OCI-LY7 (cell line): ENCODE results near the gene NOBOX. TPM values are rescaled to one million over a fixed set of nuclear protein-coding genes. Genes with fewer than 3 reads are reported as not detected.

ENCODE experiments used
- BruUV-seq: library from RNA; stranded (reverse); fragments of 400-500 nt; replicated peaks from 2 replicates; lab custom pipeline; 2021; lab: Mats Ljungman, UMichigan
- CTCF ChIA-PET: fragments of 300-600 bp; sonication (Branson Sonifier 250); formaldehyde crosslinking; loops from one replicate; lab custom pipeline; 2022; ENCODE audit warnings: antibody characterized with exemption; ENCODE audit not compliant: unreplicated experiment; lab: Charles Lee
- POLR2A ChIA-PET: fragments of 300-600 bp; sonication (Branson Sonifier 250); formaldehyde crosslinking; loops from one replicate; lab custom pipeline; 2022; ENCODE audit warnings: antibody characterized with exemption; lab: Charles Lee
- DNase-seq: peaks from one replicate; pipeline ENCODE4 v3.0.0-alpha.2; 2015; ENCODE audit warnings: low spot score
- H2AFZ ChIP-seq: fragments of 200-600 bp; sonication (generic), shearing (Covaris generic); 2 replicates; pipeline ENCODE4 v1.6.1; 2014; ENCODE audit warnings: mild to moderate bottlenecking, antibody characterized with exemption, low read length, moderate library complexity
- H3K27ac ChIP-seq: fragments of 200-600 bp; sonication (generic); 2 replicates; pipeline ENCODE4 v1.5.1; 2014; ENCODE audit warnings: mixed run types, low read depth, mild to moderate bottlenecking, moderate library complexity, low read length, inconsistent platforms; ENCODE audit not compliant: poor library complexity, severe bottlenecking
- H3K36me3 ChIP-seq: fragments of 200-600 bp; sonication (generic); 2 replicates; pipeline ENCODE4 v1.6.1; 2014; ENCODE audit warnings: mild to moderate bottlenecking, antibody characterized with exemption, low read length, moderate library complexity, mixed read lengths; ENCODE audit not compliant: insufficient read depth
- H3K4me1 ChIP-seq: fragments of 200-600 bp; sonication (generic); 2 replicates; pipeline ENCODE4 v1.5.1; 2014; ENCODE audit warnings: mild to moderate bottlenecking, low read length; ENCODE audit not compliant: insufficient read depth, poor library complexity, severe bottlenecking
- H3K4me2 ChIP-seq: fragments of 200-600 bp; sonication (generic); 2 replicates; pipeline ENCODE4 v1.6.1; 2014; ENCODE audit warnings: mild to moderate bottlenecking, low read length
- H3K4me3 ChIP-seq: fragments of 200-600 bp; sonication (generic); 2 replicates; pipeline ENCODE4 v1.5.1; 2014; ENCODE audit warnings: mild to moderate bottlenecking, low read depth, low read length; ENCODE audit not compliant: poor library complexity, severe bottlenecking
- H3K79me2 ChIP-seq: fragments of 200-600 bp; sonication (generic); 2 replicates; pipeline ENCODE4 v1.6.1; 2016; ENCODE audit warnings: low read depth, mild to moderate bottlenecking, low read length, moderate library complexity, mixed read lengths; ENCODE audit not compliant: insufficient read depth
- H3K9me2 ChIP-seq: fragments of 200-600 bp; sonication (generic); 2 replicates; pipeline ENCODE4 v1.6.1; 2016; ENCODE audit warnings: mild to moderate bottlenecking, low read length, mixed read lengths; ENCODE audit not compliant: insufficient read depth
- H3K9me3 ChIP-seq: fragments of 200-600 bp; sonication (generic); 2 replicates; pipeline ENCODE4 v1.6.1; 2014; ENCODE audit warnings: mild to moderate bottlenecking, mixed run types, low read length, mixed read lengths
- H4K20me1 ChIP-seq: fragments of 200-600 bp; sonication (generic); 2 replicates; pipeline ENCODE4 v1.6.1; 2014; ENCODE audit warnings: mild to moderate bottlenecking, antibody characterized with exemption, low read length, moderate library complexity, mixed read lengths; ENCODE audit not compliant: insufficient read depth
- CTCF ChIP-seq: fragments of 200-600 bp; sonication (generic); conservative IDR thresholded peaks from 2 replicates; pipeline ENCODE4 v1.5.1; 2014; ENCODE audit warnings: mild to moderate bottlenecking, antibody characterized with exemption, low read length, moderate library complexity, mixed read lengths
- EZH2phosphoT487 ChIP-seq: fragments of 200-600 bp; sonication (generic); IDR thresholded peaks from 2 replicates; pipeline ENCODE4 v1.6.1; 2018; ENCODE audit warnings: low read depth, borderline replicate concordance, mild to moderate bottlenecking, mixed run types, antibody characterized with exemption, low read length, moderate library complexity, mixed read lengths
- intact Hi-C: fragments of 100-400 bp; cut with micrococcal nuclease; formaldehyde crosslinking; loops from one replicate; pipeline ENCODE4 v1.10.0; 2022; ENCODE audit not compliant: unreplicated experiment
- total RNA-seq, 2 experiments: library from RNA; depleted of rRNA in 1 of 2; stranded (reverse); fragments of >200 nt in 1 of 2; shearing (Covaris generic) in 1 of 2; gene quantifications; 2 replicates each; pipeline ENCODE4 v1.2.3, GENCODE V29; 2014 to 2022

NOBOX gene
- total RNA-seq, 2 experiments from 2014 or later = not detected

- no peaks in the 10 kb centered on the region for H3K9me2 ChIP-seq
- H3K4me1 ChIP-seq = no peaks in the 10 kb centered on the region
- no peak overlapping the region for H3K27ac ChIP-seq
- H4K20me1 ChIP-seq = no peaks in the 10 kb centered on the region
- no peak for DNase-seq
- BruUV-seq = no TSS peak
- no peak overlapping the region for H3K4me3 ChIP-seq
- CTCF ChIA-PET = no interaction called here
- H3K4me2 ChIP-seq = no peak overlapping the region
- H3K79me2 ChIP-seq = no peaks in the 10 kb centered on the region
- no peaks in the 10 kb centered on the region for H3K36me3 ChIP-seq
- TF ChIP-seq CTCF (no peak), EZH2phosphoT487 (no peak)
- H3K9me3 ChIP-seq = no peaks in the 10 kb centered on the region
- H2AFZ ChIP-seq = no peak overlapping the region
- intact Hi-C loops = no loop called here
- POLR2A ChIA-PET = no interaction called here
Observed at GRCh38 chr7:144384555-144385245, 18.8 kb downstream of the NOBOX start.

- Histone ChIP-seq H3K4me1 (no peaks in the 10 kb centered on the region), H3K9me2 (no peaks in the 10 kb centered on the region), H3K4me2 (no peak overlapping the region), H3K9me3 (no peaks in the 10 kb centered on the region), H3K79me2 (no peaks in the 10 kb centered on the region), H2AFZ (no peak overlapping the region), H3K4me3 (no peak overlapping the region), H4K20me1 (no peaks in the 10 kb centered on the region), H3K27ac (no peak overlapping the region), H3K36me3 (no peaks in the 10 kb centered on the region)
- DNase-seq = no peak
- no TSS peak for BruUV-seq
- TF ChIP-seq CTCF (no peak), EZH2phosphoT487 (no peak)
- ChIA-PET CTCF (no interaction called here), POLR2A (no interaction called here)
- intact Hi-C loops = no loop called here
Observed at GRCh38 chr7:144384071-144384470, 19.4 kb downstream of the NOBOX start.

GRCh38 chr7:144379776-144380384 lies 23.6 kb downstream of the NOBOX start:
- H3K79me2 ChIP-seq = no peaks in the 10 kb centered on the region
- TF ChIP-seq EZH2phosphoT487 = no peak
- no peak for TF ChIP-seq CTCF
- no peaks in the 10 kb centered on the region for H3K9me2 ChIP-seq
- no peak overlapping the region for H2AFZ ChIP-seq
- ChIA-PET CTCF (no interaction called here), POLR2A (no interaction called here)
- H3K27ac ChIP-seq = no peak overlapping the region
- no peaks in the 10 kb centered on the region for H3K4me1 ChIP-seq
- intact Hi-C loops = no loop called here
- no peak overlapping the region for H3K4me2 ChIP-seq
- no peaks in the 10 kb centered on the region for H3K9me3 ChIP-seq
- H3K36me3 ChIP-seq = no peaks in the 10 kb centered on the region
- H4K20me1 ChIP-seq = no peaks in the 10 kb centered on the region
- no TSS peak for BruUV-seq
- no peak for DNase-seq
- no peak overlapping the region for H3K4me3 ChIP-seq
